Measurements from ENCODE around the gene TEK.

TEK gene

DNA sequence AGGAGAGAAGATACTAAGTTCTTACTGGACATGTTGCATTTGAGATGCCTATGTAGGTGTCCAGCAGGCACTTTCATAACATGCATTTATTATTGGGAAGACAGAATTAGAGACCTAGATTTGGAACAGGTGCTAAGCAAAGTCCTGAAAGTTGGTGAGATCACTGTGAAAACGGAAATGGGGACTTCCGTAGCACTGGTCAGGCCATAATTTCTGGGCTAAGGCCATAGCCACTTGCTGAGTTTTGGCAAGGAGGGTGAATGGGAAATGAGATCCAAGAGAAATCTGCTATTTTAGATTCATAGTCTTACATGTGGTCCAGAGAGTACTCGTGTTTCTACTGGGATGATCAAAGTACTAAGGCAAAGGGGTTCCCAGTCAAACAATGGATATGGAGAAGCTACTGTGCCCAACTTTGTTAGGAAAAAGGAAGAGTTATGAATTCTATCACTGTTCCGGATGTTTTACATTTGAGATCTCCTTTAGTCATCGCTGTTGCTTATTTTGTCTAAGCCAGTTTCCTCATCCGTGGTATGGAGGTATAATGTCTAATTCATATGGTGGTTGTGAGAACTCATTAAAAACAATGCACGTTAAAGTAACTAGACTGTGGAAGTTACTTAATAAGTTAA lies 33.4 kb downstream of the TEK start:
- H3K4me3 ChIP-seq (ENCODE audit: low read depth, low read length): no peak overlapping the region
- no peak for DNase-seq (ENCODE audit: low read depth)
- TF ChIP-seq, protein P1, sequence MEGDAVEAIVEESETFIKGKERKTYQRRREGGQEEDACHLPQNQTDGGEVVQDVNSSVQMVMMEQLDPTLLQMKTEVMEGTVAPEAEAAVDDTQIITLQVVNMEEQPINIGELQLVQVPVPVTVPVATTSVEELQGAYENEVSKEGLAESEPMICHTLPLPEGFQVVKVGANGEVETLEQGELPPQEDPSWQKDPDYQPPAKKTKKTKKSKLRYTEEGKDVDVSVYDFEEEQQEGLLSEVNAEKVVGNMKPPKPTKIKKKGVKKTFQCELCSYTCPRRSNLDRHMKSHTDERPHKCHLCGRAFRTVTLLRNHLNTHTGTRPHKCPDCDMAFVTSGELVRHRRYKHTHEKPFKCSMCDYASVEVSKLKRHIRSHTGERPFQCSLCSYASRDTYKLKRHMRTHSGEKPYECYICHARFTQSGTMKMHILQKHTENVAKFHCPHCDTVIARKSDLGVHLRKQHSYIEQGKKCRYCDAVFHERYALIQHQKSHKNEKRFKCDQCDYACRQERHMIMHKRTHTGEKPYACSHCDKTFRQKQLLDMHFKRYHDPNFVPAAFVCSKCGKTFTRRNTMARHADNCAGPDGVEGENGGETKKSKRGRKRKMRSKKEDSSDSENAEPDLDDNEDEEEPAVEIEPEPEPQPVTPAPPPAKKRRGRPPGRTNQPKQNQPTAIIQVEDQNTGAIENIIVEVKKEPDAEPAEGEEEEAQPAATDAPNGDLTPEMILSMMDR (IDR thresholded peaks at IDR 0.05; ENCODE audit: insufficient read depth, low read depth, low read length, missing control alignments): no peak

DNA sequence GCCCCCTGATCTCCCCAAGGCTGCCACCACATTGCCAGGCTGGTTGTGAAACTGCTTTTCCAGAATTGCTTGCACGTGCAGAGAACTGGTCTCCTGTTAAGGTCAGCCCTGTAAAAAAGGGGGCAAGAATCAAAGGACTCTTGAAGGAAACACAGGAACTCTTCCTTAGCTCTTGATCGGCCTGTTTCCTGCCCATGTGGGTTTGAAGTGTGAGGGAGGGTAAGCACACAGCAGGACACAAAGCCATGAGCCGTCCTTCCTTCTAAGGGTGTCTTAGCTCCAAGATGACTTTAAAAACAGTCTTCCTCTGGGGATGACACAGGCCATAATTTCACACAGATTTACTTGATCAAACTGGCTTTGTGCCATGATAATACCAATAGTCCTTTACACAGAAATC lies 36.1 kb downstream of the TEK start:
- H3K4me3 ChIP-seq (ENCODE audit: low read depth, low read length): no peak overlapping the region
- DNase-seq (ENCODE audit: low read depth): no peak
- TF ChIP-seq, protein P1 (IDR thresholded peaks at IDR 0.05; ENCODE audit: insufficient read depth, low read depth, low read length, missing control alignments): no peak

DNA sequence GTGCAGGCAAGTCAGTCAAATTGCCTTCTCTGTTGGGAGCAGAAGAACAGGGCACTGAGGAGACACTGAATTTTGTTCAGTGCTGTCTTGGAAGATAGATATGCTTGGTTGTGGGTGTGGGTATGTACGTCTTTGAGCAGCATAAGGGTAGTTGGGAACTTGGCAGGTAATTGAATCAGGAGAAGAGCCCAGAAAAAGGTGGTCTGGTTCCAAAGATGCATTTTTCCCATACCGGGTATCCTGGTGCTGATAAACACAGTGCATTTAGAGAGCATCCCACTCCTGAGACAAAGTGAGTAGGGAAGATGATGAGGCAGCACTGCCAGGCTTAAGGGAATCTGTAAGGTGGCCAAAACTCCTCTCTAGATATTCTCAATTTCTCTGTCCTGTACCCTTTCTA lies 40.6 kb downstream of the TEK start:
- TF ChIP-seq, protein P1 (IDR thresholded peaks at IDR 0.05; ENCODE audit: insufficient read depth, low read depth, low read length, missing control alignments): no peak
- DNase-seq (ENCODE audit: low read depth): no peak
- H3K4me3 ChIP-seq (ENCODE audit: low read depth, low read length): no peak overlapping the region

DNA sequence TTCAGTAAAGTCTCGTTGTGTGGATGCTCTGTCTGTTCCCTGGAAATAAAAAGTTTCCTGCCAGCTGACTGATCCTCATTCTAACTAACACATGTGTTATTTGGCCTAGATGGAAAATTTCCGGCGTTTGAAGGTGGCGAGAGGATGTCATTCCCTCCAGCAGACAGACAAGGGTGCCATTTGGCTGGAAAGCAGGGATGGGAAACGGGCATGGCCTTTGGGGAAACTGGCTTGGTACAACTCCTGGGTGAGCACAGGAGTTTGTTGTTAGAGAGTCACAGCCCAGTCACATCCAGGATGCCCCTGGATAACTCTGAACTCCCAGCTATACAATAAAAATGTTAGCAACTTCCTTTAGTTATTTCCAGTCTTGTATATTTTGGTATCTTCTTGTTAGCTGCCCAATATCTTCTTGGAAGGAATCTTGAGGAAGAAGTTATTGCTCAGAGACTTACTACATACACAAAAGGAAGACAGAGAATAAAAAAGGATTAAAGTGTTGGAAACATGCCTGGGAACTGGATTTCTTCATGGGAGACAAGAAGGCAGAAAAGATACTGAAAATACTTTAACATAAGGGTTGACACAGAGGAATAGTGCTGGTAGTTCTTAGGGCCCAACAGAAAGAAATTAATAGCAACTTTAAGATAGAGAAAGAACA lies 41.9 kb downstream of the TEK start:
- TF ChIP-seq, protein P1 (IDR thresholded peaks at IDR 0.05; ENCODE audit: insufficient read depth, low read depth, low read length, missing control alignments): no peak
- no peak overlapping the region for H3K4me3 ChIP-seq (ENCODE audit: low read depth, low read length)
- DNase-seq (ENCODE audit: low read depth): no peak

DNA sequence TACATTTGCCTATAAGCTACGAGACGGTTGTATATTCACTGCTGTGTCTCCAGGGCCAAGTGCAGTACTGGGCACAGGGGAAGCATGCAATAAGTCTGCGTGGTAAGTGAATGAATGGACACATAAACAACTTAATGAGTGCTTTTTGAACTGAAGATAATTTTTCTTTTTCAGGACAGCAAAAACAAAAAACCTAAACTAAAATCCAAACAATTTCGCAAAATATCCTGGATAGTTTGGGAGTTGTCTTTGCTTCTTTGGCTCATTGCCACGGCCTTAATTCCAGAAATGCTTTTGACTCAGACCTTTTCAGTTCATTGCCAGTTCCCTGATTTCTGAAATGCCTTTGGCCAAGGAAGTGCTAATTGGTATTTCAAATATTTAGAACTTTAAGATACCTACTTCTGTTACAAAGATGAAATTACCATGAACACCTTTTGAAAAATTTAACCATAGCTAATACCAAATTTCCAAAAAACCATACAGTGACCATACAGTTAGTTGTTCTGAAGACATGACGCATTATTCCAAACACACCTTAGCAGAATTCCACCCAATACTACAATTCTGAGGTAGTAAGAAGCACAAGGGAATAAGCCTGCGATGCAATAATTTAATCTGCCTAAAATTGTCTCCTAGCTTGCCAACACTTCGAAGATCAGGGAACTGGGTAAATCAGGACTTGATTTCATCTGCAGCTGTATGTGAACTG lies 42.8 kb downstream of the TEK start:
- no peak for DNase-seq (ENCODE audit: low read depth)
- H3K4me3 ChIP-seq (ENCODE audit: low read depth, low read length): no peak overlapping the region

DNA sequence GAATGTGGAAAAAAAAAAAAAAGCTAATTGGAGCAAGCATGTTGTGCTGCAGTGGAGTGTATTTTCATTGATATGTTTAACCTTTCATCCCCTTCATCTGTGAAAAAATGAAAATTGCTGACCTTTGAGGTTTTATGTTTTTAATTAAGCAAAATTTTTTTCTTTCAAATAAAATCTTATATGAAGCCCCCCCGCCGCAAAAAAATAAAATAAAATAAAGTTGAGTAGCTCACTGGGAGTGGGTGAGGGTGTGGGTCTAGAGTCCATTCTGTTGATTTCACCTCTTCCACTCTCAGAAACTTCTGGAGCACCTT lies 43.3 kb downstream of the TEK start:
- TF ChIP-seq, protein P1 (IDR thresholded peaks at IDR 0.05; ENCODE audit: insufficient read depth, low read depth, low read length, missing control alignments): no peak
- no peak for DNase-seq (ENCODE audit: low read depth)
- no peak overlapping the region for H3K4me3 ChIP-seq (ENCODE audit: low read depth, low read length)

More for the DNA sequence above, 42.8 kb downstream of the TEK start:
- TF ChIP-seq, protein P1 (IDR thresholded peaks at IDR 0.05; ENCODE audit: insufficient read depth, low read depth, low read length, missing control alignments): no peak

Data from GM12865 (cell line).